H9 (cell line): ENCODE data around the gene GAGE10. TPM values are rescaled to one million over a fixed set of nuclear protein-coding genes. Genes with fewer than 3 reads are reported as not detected.

ENCODE experiments used
- DNase-seq: peaks from one replicate; pipeline ENCODE4 v3.0.0-alpha.2; 2017
- H2AFZ ChIP-seq: one replicate; pipeline ENCODE4 v1.6.1; 2013; ENCODE audit warnings: mild to moderate bottlenecking, low read length, control low read depth, moderate library complexity
- H2AK5ac ChIP-seq: 2 replicates; pipeline ENCODE4 v1.6.1; 2013; ENCODE audit warnings: low read length, control low read depth, mixed read lengths; ENCODE audit not compliant: insufficient read length
- H2BK120ac ChIP-seq: one replicate; pipeline ENCODE4 v1.6.1; 2013; ENCODE audit warnings: low read depth, mild to moderate bottlenecking, low read length, control low read depth, inconsistent platforms; ENCODE audit not compliant: poor library complexity, severe bottlenecking
- H2BK12ac ChIP-seq: 2 replicates; pipeline ENCODE4 v1.6.1; 2013; ENCODE audit warnings: low read length, control low read depth, mixed read lengths, low read depth; ENCODE audit not compliant: insufficient read length
- H2BK15ac ChIP-seq: 2 replicates; pipeline ENCODE4 v1.6.1; 2013; ENCODE audit warnings: low read depth, low read length, control low read depth
- H2BK20ac ChIP-seq: one replicate; pipeline ENCODE4 v1.6.1; 2013; ENCODE audit warnings: low read depth, mild to moderate bottlenecking, low read length, control low read depth, inconsistent platforms; ENCODE audit not compliant: poor library complexity, severe bottlenecking
- H2BK5ac ChIP-seq: 2 replicates; pipeline ENCODE4 v1.6.1; 2013; ENCODE audit warnings: low read length, control low read depth, mixed read lengths; ENCODE audit not compliant: insufficient read length
- H3K14ac ChIP-seq: 2 replicates; pipeline ENCODE4 v1.6.1; 2013; ENCODE audit warnings: low read length, control low read depth; ENCODE audit not compliant: insufficient read depth
- H3K18ac ChIP-seq: 2 replicates; pipeline ENCODE4 v1.6.1; 2013; ENCODE audit warnings: low read depth, mild to moderate bottlenecking, mixed read lengths, low read length, control low read depth; ENCODE audit not compliant: insufficient read length
- H3K23ac ChIP-seq: 2 replicates; pipeline ENCODE4 v1.6.1; 2013; ENCODE audit warnings: low read length, control low read depth, mixed read lengths, low read depth; ENCODE audit not compliant: insufficient read length
- H3K23me2 ChIP-seq: 2 replicates; pipeline ENCODE4 v1.6.1; 2013; ENCODE audit warnings: low read depth, mild to moderate bottlenecking, mixed read lengths, low read length, control low read depth; ENCODE audit not compliant: insufficient read length, poor library complexity, severe bottlenecking
- H3K27ac ChIP-seq: 2 replicates; pipeline ENCODE4 v1.5.1; 2013; ENCODE audit warnings: low read length, control low read depth, mixed read lengths, low read depth; ENCODE audit not compliant: insufficient read length
- H3K27me3 ChIP-seq: 2 replicates; pipeline ENCODE4 v1.6.1; 2013; ENCODE audit warnings: low read length, control low read depth, inconsistent platforms; ENCODE audit not compliant: insufficient read depth
- H3K4ac ChIP-seq: 2 replicates; pipeline ENCODE4 v1.6.1; 2013; ENCODE audit warnings: low read depth, mild to moderate bottlenecking, control low read depth, inconsistent platforms, low read length, moderate library complexity
- H3K4me1 ChIP-seq: 2 replicates; pipeline ENCODE4 v1.6.1; 2013; ENCODE audit warnings: low read length, control low read depth, inconsistent platforms; ENCODE audit not compliant: insufficient read depth
- H3K4me2 ChIP-seq: 2 replicates; pipeline ENCODE4 v1.6.1; 2013; ENCODE audit warnings: low read length, control low read depth, mixed read lengths; ENCODE audit not compliant: insufficient read length, insufficient read depth
- H3K56ac ChIP-seq: 2 replicates; pipeline ENCODE4 v1.6.1; 2013; ENCODE audit warnings: low read depth, mild to moderate bottlenecking, mixed read lengths, low read length, control low read depth; ENCODE audit not compliant: insufficient read length
- H3K79me1 ChIP-seq: 2 replicates; pipeline ENCODE4 v1.6.1; 2013; ENCODE audit warnings: low read depth, mild to moderate bottlenecking, moderate library complexity, low read length, control low read depth, inconsistent platforms; ENCODE audit not compliant: insufficient read depth, poor library complexity, severe bottlenecking
- H3K79me2 ChIP-seq: 2 replicates; pipeline ENCODE4 v1.6.1; 2013; ENCODE audit warnings: low read length, control low read depth, inconsistent platforms; ENCODE audit not compliant: insufficient read depth
- H3K9ac ChIP-seq: 2 replicates; pipeline ENCODE4 v1.6.1; 2013; ENCODE audit warnings: low read length, control low read depth, mixed read lengths; ENCODE audit not compliant: insufficient read length; ENCODE audit errors: extremely low read depth
- H3K9me3 ChIP-seq: one replicate; pipeline ENCODE4 v1.6.1; 2013; ENCODE audit warnings: low read depth, low read length, inconsistent platforms; ENCODE audit not compliant: control insufficient read depth
- H3T11ph ChIP-seq: one replicate; pipeline ENCODE4 v1.6.1; 2013; ENCODE audit warnings: mild to moderate bottlenecking, low read length, control low read depth, inconsistent platforms
- H4K20me1 ChIP-seq: one replicate; pipeline ENCODE4 v1.6.1; 2013; ENCODE audit not compliant: control insufficient read depth, insufficient read length, insufficient read depth
- H4K5ac ChIP-seq: 2 replicates; pipeline ENCODE4 v1.6.1; 2013; ENCODE audit warnings: low read depth, mild to moderate bottlenecking, mixed read lengths, low read length, control low read depth; ENCODE audit not compliant: insufficient read length
- H4K8ac ChIP-seq: replicated peaks from 2 replicates; pipeline ENCODE4 v1.6.1; 2013; ENCODE audit warnings: low read length, control low read depth, mixed read lengths, low read depth; ENCODE audit not compliant: insufficient read length
- H4K91ac ChIP-seq: 2 replicates; pipeline ENCODE4 v1.6.1; 2013; ENCODE audit warnings: low read depth, mild to moderate bottlenecking, moderate library complexity, mixed read lengths, low read length, control low read depth; ENCODE audit not compliant: insufficient read length
- H3K27ac Mint-ChIP-seq, 3 experiments: 2 replicates in 2 of 3; 3 replicates in 1 of 3; pipeline ENCODE4 v1.8.0; 2020 to 2021; ENCODE audit warnings: mixed read lengths in 3 of 3, mild to moderate bottlenecking in 1 of 3, moderate library complexity in 1 of 3
- H3K27me3 Mint-ChIP-seq: 2 replicates; pipeline ENCODE4 v1.8.0; 2021; ENCODE audit warnings: low read depth, mild to moderate bottlenecking, moderate library complexity, mixed read lengths
- H3K36me3 Mint-ChIP-seq, 3 experiments: 2 replicates in 2 of 3; 3 replicates in 1 of 3; pipeline ENCODE4 v1.8.0; 2020 to 2021; ENCODE audit warnings: low read depth in 3 of 3, mixed read lengths in 3 of 3; ENCODE audit not compliant: insufficient read depth in 1 of 3
- H3K4me1 Mint-ChIP-seq, 2 experiments: 2 replicates each; pipeline ENCODE4 v1.8.0; 2020; ENCODE audit warnings: mixed read lengths in 2 of 2
- H3K4me3 Mint-ChIP-seq, 2 experiments: 2 replicates in 1 of 2; 3 replicates in 1 of 2; pipeline ENCODE4 v1.8.0; 2020 to 2021; ENCODE audit warnings: mild to moderate bottlenecking in 2 of 2, mixed read lengths in 2 of 2, moderate library complexity in 1 of 2
- H3K9me3 Mint-ChIP-seq, 2 experiments: 2 replicates in 1 of 2; 3 replicates in 1 of 2; pipeline ENCODE4 v1.8.0; 2020; ENCODE audit warnings: mild to moderate bottlenecking in 2 of 2, mixed read lengths in 2 of 2, moderate library complexity in 1 of 2
- WGBS: extraction: QIAGEN DNeasy Blood & Tissue Kit; methylation state at CpG from one replicate; pipeline ENCODE4 v1.1.7; 2013; ENCODE audit warnings: missing lambda C conversion rate, low lambda C conversion rate, mixed read lengths; ENCODE audit not compliant: insufficient read length; ENCODE audit errors: extremely low coverage; 5-methylcytosine and 5-hydroxymethylcytosine counted together
- total RNA-seq: library from RNA; stranded (reverse); gene quantifications from 2 replicates; pipeline ENCODE4 v1.2.1, GENCODE V29; 2021
- TF ChIP-seq, protein P1 (sequence below): fragments of 200-600 bp; sonication (generic); conservative IDR thresholded peaks from 3 replicates; pipeline ENCODE4 v1.8.0; 2021; ENCODE audit warnings: antibody characterized with exemption, mild to moderate bottlenecking

The GAGE10 gene
- total RNA-seq, 1 experiment from 2014 or later, result not detected

DNA sequence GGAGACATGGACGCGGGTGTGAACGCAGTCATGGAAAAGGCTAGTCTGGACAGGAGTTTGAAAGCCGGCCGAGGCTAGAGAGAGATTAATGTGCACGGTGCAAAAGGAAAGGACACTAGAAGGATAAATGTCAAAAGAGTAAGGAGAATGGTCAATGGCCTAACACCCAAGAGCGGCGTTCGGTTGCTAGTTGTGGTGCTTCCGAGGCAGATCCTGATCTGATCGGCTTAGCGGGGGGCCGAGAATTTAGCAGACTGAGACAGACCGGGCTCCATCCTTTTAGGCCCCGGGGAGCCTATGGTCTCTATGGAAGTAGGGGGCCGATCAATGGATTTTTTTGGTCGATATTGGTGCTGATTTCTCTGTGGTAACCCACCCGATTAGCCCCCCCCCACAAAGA, 6.9 kb downstream of the GAGE10 start:
- no peak overlapping the region for H3K56ac ChIP-seq
- H3K4me1 ChIP-seq, result peaks cover 4% of the 10 kb centered on the region; the same call in 1 of the 2 replicates
- Mint-ChIP-seq H3K4me1 (peaks cover 38 to 46% of the 10 kb centered on the region in 2 experiments), H3K36me3 (peaks cover 0 to 10% (median 0%) of the 10 kb centered on the region in 3 experiments; a peak in 2 of 7 replicates), H3K4me3 (peak overlapping the region; percentile 9 to 43; a peak in 4 of 5 replicates), H3K27ac (peak overlapping the region in 1 of 3 experiments; percentile 97; a peak in 2 of 7 replicates), H3K27me3 (peaks cover 6% of the 10 kb centered on the region), H3K9me3 (peaks cover 65 to 69% of the 10 kb centered on the region in 2 experiments)
- H4K8ac ChIP-seq, result no peak overlapping the region
- no peak overlapping the region for H2AK5ac ChIP-seq
- no peaks in the 10 kb centered on the region for H3K79me2 ChIP-seq
- H4K5ac ChIP-seq, result no peak overlapping the region
- no peak overlapping the region for H2BK20ac ChIP-seq
- no peak overlapping the region for H2BK12ac ChIP-seq
- no peak overlapping the region for H4K91ac ChIP-seq
- no peaks in the 10 kb centered on the region for H3K79me1 ChIP-seq
- no peak overlapping the region for H2BK15ac ChIP-seq
- no peak overlapping the region for H2BK5ac ChIP-seq
- no peak overlapping the region for H3K4ac ChIP-seq
- H3K9me3 ChIP-seq, result peaks cover 26% of the 10 kb centered on the region
- WGBS, result no CpG with 5 or more reads among the region's 18 CpGs
- no peak for DNase-seq
- no peak overlapping the region for H3K9ac ChIP-seq
- H3K4me2 ChIP-seq, result peak overlapping the region; percentile 53
- H3K27ac ChIP-seq, result no peak overlapping the region
- no peak overlapping the region for H3K18ac ChIP-seq
- no peak overlapping the region for H2AFZ ChIP-seq
- TF ChIP-seq, protein P1, sequence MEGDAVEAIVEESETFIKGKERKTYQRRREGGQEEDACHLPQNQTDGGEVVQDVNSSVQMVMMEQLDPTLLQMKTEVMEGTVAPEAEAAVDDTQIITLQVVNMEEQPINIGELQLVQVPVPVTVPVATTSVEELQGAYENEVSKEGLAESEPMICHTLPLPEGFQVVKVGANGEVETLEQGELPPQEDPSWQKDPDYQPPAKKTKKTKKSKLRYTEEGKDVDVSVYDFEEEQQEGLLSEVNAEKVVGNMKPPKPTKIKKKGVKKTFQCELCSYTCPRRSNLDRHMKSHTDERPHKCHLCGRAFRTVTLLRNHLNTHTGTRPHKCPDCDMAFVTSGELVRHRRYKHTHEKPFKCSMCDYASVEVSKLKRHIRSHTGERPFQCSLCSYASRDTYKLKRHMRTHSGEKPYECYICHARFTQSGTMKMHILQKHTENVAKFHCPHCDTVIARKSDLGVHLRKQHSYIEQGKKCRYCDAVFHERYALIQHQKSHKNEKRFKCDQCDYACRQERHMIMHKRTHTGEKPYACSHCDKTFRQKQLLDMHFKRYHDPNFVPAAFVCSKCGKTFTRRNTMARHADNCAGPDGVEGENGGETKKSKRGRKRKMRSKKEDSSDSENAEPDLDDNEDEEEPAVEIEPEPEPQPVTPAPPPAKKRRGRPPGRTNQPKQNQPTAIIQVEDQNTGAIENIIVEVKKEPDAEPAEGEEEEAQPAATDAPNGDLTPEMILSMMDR, result no peak
- H3T11ph ChIP-seq, result no peak overlapping the region
- H3K27me3 ChIP-seq, result no peaks in the 10 kb centered on the region
- H4K20me1 ChIP-seq, result no peaks in the 10 kb centered on the region
- H3K23ac ChIP-seq, result no peak overlapping the region
- no peak overlapping the region for H3K14ac ChIP-seq
- no peaks in the 10 kb centered on the region for H3K23me2 ChIP-seq
- no peak overlapping the region for H2BK120ac ChIP-seq
